DOHH2 (cell line): ENCODE results near the gene KIF7.

Source experiments
- EZH2phosphoT487 ChIP-seq: fragments of 200-600 bp; sonication (generic); IDR thresholded peaks from 2 replicates; pipeline ENCODE4 v1.6.1; 2017; ENCODE audit warnings: borderline replicate concordance, mild to moderate bottlenecking, antibody characterized with exemption, low read length, moderate library complexity, mixed read lengths
- TF ChIP-seq, protein P1 (sequence below): fragments of 200-600 bp; sonication (generic); IDR thresholded peaks from one replicate; pipeline ENCODE4 v1.5.1; 2014; ENCODE audit warnings: antibody characterized with exemption, mild to moderate bottlenecking, low read depth, low read length; ENCODE audit not compliant: poor library complexity, severe bottlenecking

DNA sequence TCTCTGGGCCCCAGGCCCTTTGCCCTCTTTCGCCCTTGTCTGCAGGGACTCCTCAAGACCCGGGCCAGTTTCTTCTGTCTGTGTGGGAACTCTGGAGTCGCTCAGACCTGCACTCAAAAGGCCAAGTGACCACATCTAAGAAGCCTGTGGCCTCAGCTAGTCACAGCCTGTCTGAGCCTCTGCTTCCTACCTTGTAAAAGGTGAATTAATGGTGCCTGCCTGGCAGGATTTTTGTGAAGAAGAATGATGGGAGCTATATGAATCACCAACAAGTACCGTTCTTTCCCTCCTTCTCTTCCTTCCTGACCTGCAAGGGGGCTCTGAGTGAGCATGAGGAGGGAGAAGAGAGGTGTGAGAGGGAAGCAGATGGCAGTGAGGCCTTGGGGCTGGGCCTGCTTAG lies 16.4 kb upstream of the KIF7 start:
- TF ChIP-seq, protein P1, sequence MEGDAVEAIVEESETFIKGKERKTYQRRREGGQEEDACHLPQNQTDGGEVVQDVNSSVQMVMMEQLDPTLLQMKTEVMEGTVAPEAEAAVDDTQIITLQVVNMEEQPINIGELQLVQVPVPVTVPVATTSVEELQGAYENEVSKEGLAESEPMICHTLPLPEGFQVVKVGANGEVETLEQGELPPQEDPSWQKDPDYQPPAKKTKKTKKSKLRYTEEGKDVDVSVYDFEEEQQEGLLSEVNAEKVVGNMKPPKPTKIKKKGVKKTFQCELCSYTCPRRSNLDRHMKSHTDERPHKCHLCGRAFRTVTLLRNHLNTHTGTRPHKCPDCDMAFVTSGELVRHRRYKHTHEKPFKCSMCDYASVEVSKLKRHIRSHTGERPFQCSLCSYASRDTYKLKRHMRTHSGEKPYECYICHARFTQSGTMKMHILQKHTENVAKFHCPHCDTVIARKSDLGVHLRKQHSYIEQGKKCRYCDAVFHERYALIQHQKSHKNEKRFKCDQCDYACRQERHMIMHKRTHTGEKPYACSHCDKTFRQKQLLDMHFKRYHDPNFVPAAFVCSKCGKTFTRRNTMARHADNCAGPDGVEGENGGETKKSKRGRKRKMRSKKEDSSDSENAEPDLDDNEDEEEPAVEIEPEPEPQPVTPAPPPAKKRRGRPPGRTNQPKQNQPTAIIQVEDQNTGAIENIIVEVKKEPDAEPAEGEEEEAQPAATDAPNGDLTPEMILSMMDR, result no peak
- no peak for TF ChIP-seq EZH2phosphoT487
